ENCODE results near the gene SRPRB. TPM values are rescaled to one million over a fixed set of nuclear protein-coding genes. Genes with fewer than 3 reads are reported as not detected.
A peak's percentile ranks its signal among the peaks of the same experiment; 100 is the strongest.

The SRPRB gene
- total and polyA plus RNA-seq, 9 of the 15 experiments (the other 6 are each of a cell fraction or from before 2014, with no cell fraction given): 29.5 to 66.0 (median 41.4) TPM

DNA sequence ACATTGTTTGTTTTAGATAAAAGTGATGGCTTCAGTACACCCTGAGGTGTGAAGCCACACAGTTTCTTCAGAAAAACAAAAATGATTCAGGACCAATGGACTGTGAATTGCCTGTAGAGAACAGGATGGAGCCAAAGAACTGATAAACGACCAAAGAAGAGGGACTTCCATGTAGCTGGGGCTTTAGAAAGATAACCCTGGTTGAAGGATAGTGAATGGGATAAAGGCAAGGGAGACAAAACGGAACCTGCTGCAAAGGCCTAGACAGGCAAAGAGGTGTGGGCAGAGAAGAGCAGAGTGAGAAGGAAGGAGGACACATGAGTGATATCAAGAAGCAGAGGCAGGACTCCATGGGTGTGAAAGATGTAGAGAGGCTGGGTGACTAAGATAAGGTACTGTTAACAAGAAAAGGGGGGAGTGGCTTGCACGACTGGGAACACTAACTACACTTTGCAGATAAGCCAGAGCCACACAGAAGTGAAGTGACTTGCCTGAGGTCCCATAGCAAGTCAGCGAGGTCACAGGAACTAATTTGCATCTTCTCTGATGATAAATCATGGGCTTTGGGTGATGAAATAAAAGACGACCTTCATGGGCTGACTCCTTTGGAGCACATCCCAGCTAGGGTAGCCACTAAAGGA is 45.8 kb downstream of the SRPRB start (continued):
- TF ChIP-seq SRSF9 (IDR thresholded peaks at IDR 0.05; ENCODE audit: borderline replicate concordance, low read depth, low read length): no peak
- TF ChIP-seq ZNF586 (CRISPR knock-in tag; conservative IDR thresholded peaks at IDR 0.05): no peak
- no peak for TF ChIP-seq ARID3B (CRISPR knock-in tag; IDR thresholded peaks at IDR 0.05; ENCODE audit: borderline replicate concordance)
- no peak for TF ChIP-seq ZNF695 (CRISPR knock-in tag; IDR thresholded peaks at IDR 0.05)
- TF ChIP-seq FOS (IDR thresholded peaks at IDR 0.05; ENCODE audit: extremely low read depth, insufficient read length): no peak
- TF ChIP-seq ARNT (IDR thresholded peaks at IDR 0.05): peak; percentile 18 to 93; a peak in 2 of 4 replicates
- TF ChIP-seq ZNF583 (CRISPR knock-in tag; IDR thresholded peaks at IDR 0.05): no peak
- no peak for TF ChIP-seq MAFF (IDR thresholded peaks at IDR 0.05; ENCODE audit: low read length)
- no peak for TF ChIP-seq PURB (CRISPR knock-in tag; IDR thresholded peaks at IDR 0.05; ENCODE audit: low read depth)
- TF ChIP-seq STAG1 (CRISPR knock-in tag; IDR thresholded peaks at IDR 0.05; ENCODE audit: borderline replicate concordance): no peak
- TF ChIP-seq WHSC1 (IDR thresholded peaks at IDR 0.05; ENCODE audit: low read length): no peak
- TF ChIP-seq TAF7 (tag; IDR thresholded peaks at IDR 0.05): no peak
- peak; percentile 30; the same call in 1 of the 2 replicates for TF ChIP-seq ZNF766 (CRISPR knock-in tag; conservative IDR thresholded peaks at IDR 0.05)
- TF ChIP-seq ZNF699 (CRISPR knock-in tag; IDR thresholded peaks at IDR 0.05; ENCODE audit: insufficient replicate concordance): no peak
- TF ChIP-seq, protein P1, sequence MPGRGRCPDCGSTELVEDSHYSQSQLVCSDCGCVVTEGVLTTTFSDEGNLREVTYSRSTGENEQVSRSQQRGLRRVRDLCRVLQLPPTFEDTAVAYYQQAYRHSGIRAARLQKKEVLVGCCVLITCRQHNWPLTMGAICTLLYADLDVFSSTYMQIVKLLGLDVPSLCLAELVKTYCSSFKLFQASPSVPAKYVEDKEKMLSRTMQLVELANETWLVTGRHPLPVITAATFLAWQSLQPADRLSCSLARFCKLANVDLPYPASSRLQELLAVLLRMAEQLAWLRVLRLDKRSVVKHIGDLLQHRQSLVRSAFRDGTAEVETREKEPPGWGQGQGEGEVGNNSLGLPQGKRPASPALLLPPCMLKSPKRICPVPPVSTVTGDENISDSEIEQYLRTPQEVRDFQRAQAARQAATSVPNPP (IDR thresholded peaks at IDR 0.05; ENCODE audit: borderline replicate concordance, insufficient read depth, insufficient read length): no peak
- no peak for TF ChIP-seq HNRNPLL (IDR thresholded peaks at IDR 0.05; ENCODE audit: low read depth, low read length, poor library complexity, severe bottlenecking)
- TF ChIP-seq SUPT5H (IDR thresholded peaks at IDR 0.05): no peak
- no peak for TF ChIP-seq PPARD (CRISPR knock-in tag; IDR thresholded peaks at IDR 0.05)
- TF ChIP-seq, protein P2, sequence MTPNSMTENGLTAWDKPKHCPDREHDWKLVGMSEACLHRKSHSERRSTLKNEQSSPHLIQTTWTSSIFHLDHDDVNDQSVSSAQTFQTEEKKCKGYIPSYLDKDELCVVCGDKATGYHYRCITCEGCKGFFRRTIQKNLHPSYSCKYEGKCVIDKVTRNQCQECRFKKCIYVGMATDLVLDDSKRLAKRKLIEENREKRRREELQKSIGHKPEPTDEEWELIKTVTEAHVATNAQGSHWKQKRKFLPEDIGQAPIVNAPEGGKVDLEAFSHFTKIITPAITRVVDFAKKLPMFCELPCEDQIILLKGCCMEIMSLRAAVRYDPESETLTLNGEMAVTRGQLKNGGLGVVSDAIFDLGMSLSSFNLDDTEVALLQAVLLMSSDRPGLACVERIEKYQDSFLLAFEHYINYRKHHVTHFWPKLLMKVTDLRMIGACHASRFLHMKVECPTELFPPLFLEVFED (CRISPR knock-in tag; conservative IDR thresholded peaks at IDR 0.05): no peak
- TF ChIP-seq, protein P3, sequence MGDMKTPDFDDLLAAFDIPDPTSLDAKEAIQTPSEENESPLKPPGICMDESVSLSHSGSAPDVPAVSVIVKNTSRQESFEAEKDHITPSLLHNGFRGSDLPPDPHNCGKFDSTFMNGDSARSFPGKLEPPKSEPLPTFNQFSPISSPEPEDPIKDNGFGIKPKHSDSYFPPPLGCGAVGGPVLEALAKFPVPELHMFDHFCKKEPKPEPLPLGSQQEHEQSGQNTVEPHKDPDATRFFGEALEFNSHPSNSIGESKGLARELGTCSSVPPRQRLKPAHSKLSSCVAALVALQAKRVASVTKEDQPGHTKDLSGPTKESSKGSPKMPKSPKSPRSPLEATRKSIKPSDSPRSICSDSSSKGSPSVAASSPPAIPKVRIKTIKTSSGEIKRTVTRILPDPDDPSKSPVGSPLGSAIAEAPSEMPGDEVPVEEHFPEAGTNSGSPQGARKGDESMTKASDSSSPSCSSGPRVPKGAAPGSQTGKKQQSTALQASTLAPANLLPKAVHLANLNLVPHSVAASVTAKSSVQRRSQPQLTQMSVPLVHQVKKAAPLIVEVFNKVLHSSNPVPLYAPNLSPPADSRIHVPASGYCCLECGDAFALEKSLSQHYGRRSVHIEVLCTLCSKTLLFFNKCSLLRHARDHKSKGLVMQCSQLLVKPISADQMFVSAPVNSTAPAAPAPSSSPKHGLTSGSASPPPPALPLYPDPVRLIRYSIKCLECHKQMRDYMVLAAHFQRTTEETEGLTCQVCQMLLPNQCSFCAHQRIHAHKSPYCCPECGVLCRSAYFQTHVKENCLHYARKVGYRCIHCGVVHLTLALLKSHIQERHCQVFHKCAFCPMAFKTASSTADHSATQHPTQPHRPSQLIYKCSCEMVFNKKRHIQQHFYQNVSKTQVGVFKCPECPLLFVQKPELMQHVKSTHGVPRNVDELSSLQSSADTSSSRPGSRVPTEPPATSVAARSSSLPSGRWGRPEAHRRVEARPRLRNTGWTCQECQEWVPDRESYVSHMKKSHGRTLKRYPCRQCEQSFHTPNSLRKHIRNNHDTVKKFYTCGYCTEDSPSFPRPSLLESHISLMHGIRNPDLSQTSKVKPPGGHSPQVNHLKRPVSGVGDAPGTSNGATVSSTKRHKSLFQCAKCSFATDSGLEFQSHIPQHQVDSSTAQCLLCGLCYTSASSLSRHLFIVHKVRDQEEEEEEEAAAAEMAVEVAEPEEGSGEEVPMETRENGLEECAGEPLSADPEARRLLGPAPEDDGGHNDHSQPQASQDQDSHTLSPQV (IDR thresholded peaks at IDR 0.05): no peak; the same call in 1 of the 2 replicates
- TF ChIP-seq NFIC (IDR thresholded peaks at IDR 0.05): peak; percentile 71
- no peak for TF ChIP-seq GABPA (tag; conservative IDR thresholded peaks at IDR 0.05; ENCODE audit: low read depth)
